Measurements from ENCODE around the gene KIF5A. TPM values are rescaled to one million over a fixed set of nuclear protein-coding genes. Genes with fewer than 3 reads are reported as not detected.
"Not testable (repeated sequence)": the region's sequence is repeated elsewhere in the genome, so short reads cannot be mapped to it uniquely, and the experiment has no call there.

KIF5A gene
- total and polyA plus RNA-seq, 2 of the 13 experiments (the other 11 are each of a cell fraction or from before 2014, with no cell fraction given) = 1.6 to 11.9 TPM

- no peak overlapping the region for H3K27ac ChIP-seq (ENCODE audit: extremely low read length, insufficient read depth, low read length)
- H3K79me2 ChIP-seq (ENCODE audit: insufficient read depth, low read length) = peaks cover 24% of the 10 kb centered on the region
- H3K4me3 ChIP-seq (replicated peaks in 1 of 3; ENCODE audit: insufficient read depth in 1 of 3, low read depth in 2 of 3, low read length in 3 of 3) = no peak overlapping the region
- peaks cover 31% of the 10 kb centered on the region for H3K4me1 ChIP-seq (ENCODE audit: insufficient read depth, low read length)
- H3K9me3 ChIP-seq (ENCODE audit: low read length) = no peaks in the 10 kb centered on the region
- POLR2A ChIA-PET = interaction anchor here (0.7 to 7.8 kb wide), 10 partner anchors 11 to 115 kb away, joined by 3 to 90 read pairs (median 4); partner anchors contain the start of genes B4GALNT1, DCTN2, INHBC and INHBE
- H3K27me3 ChIP-seq (ENCODE audit: control insufficient read depth in 1 of 2, insufficient read depth in 2 of 2, low read length in 2 of 2) = no peaks in the 10 kb centered on the region; a peak in 1 of 5 replicates
- no peak for TF ChIP-seq IRX3 (CRISPR knock-in tag; IDR thresholded peaks at IDR 0.05; ENCODE audit: borderline replicate concordance, low read depth)
- no peak for TF ChIP-seq ZBTB21 (CRISPR knock-in tag; IDR thresholded peaks at IDR 0.05)
- TF ChIP-seq POLR2G (IDR thresholded peaks at IDR 0.05; ENCODE audit: low read depth, low read length) = peak; percentile 13; the same call in 1 of the 2 replicates
- TF ChIP-seq RBFOX2 (IDR thresholded peaks at IDR 0.05; ENCODE audit: low read depth, low read length) = peak; percentile 66
- TF ChIP-seq PAF1 (CRISPR knock-in tag; IDR thresholded peaks at IDR 0.05) = peak; percentile 70; the same call in 1 of the 2 replicates
- peak in 1 of 2 experiments; percentile 38; a peak in 2 of 4 replicates for TF ChIP-seq POLR2A (IDR thresholded peaks at IDR 0.05; ENCODE audit: insufficient read depth in 1 of 2, low read depth in 2 of 2, low read length in 2 of 2)
- TF ChIP-seq POLR2AphosphoS5 (IDR thresholded peaks at IDR 0.05; ENCODE audit: low read depth, low read length) = peak; percentile 50
- TF ChIP-seq FOSL2 (CRISPR knock-in tag; IDR thresholded peaks at IDR 0.05) = 0 out of 2 replicates have a peak, but pooled peaks have one; percentile 9
- TF ChIP-seq MIER2 (CRISPR knock-in tag; IDR thresholded peaks at IDR 0.05) = no peak
- 88% methylated on average over 1 of the region's 1 CpG for WGBS (ENCODE audit: low lambda C conversion rate)
- H4K20me1 ChIP-seq (ENCODE audit: insufficient read depth, low read length) = peaks cover 35% of the 10 kb centered on the region
- no TSS peak for BruUV-seq (replicated peaks)
- DNase-seq (ENCODE audit: low spot score) = no peak
- intact Hi-C loops (cut with micrococcal nuclease; ENCODE audit: unreplicated experiment) (no loop called here), in situ Hi-C loops (cut with HindIII; ENCODE audit: extremely low pct_ligation_motif_present, low pct_unique_long_range_greater_than_20kb) (no loop called here)
- no peak for ATAC-seq
- peaks cover 22 to 52% of the 10 kb centered on the region in 2 experiments for H3K36me3 ChIP-seq (replicated peaks in 1 of 2; ENCODE audit: control insufficient read depth in 1 of 2, insufficient read depth in 2 of 2, low read length in 2 of 2)
- FAIRE-seq = no peak
- CTCF ChIA-PET (ENCODE audit: low intra/inter-chr PET ratio, low total read pairs) = no interaction called here
- no peak overlapping the region for H3K9ac ChIP-seq (ENCODE audit: insufficient read depth, low read depth, low read length)
- H3K4me2 ChIP-seq (ENCODE audit: low read depth, low read length) = no peak overlapping the region
- no peak overlapping the region for H2AFZ ChIP-seq (ENCODE audit: low read length)
These were observed 32.7 kb upstream of the KIF5A start for GRCh38 chr12:57517187-57517586.

GRCh38 chr12:57517718-57518117, 32.1 kb upstream of the KIF5A start:
- H3K27me3 ChIP-seq (ENCODE audit: control insufficient read depth in 1 of 2, insufficient read depth in 2 of 2, low read length in 2 of 2); BruUV-seq (replicated peaks); FAIRE-seq; H3K9me3 ChIP-seq (ENCODE audit: low read length); ATAC-seq; in situ Hi-C loops (cut with HindIII; ENCODE audit: extremely low pct_ligation_motif_present, low pct_unique_long_range_greater_than_20kb); CTCF ChIA-PET (ENCODE audit: low intra/inter-chr PET ratio, low total read pairs); H3K27ac ChIP-seq (ENCODE audit: extremely low read length, insufficient read depth, low read length); H3K4me3 ChIP-seq (replicated peaks in 1 of 3; ENCODE audit: insufficient read depth in 1 of 3, low read depth in 2 of 3, low read length in 3 of 3); H2AFZ ChIP-seq (ENCODE audit: low read length); DNase-seq (ENCODE audit: low spot score); intact Hi-C loops (cut with micrococcal nuclease; ENCODE audit: unreplicated experiment): not testable (repeated sequence)
- peaks cover 35% of the 10 kb centered on the region for H4K20me1 ChIP-seq (ENCODE audit: insufficient read depth, low read length)
- H3K79me2 ChIP-seq (ENCODE audit: insufficient read depth, low read length) = peaks cover 24% of the 10 kb centered on the region
- peak overlapping the region; percentile 85; the same call in 1 of the 2 replicates for H3K4me2 ChIP-seq (ENCODE audit: low read depth, low read length)
- WGBS (ENCODE audit: low lambda C conversion rate) = 93% methylated on average over 10 of the region's 10 CpGs
- H3K9ac ChIP-seq (ENCODE audit: insufficient read depth, low read depth, low read length) = peak overlapping the region; percentile 100; the same call in 1 of the 2 replicates
- peaks cover 20 to 46% of the 10 kb centered on the region in 2 experiments for H3K36me3 ChIP-seq (replicated peaks in 1 of 2; ENCODE audit: control insufficient read depth in 1 of 2, insufficient read depth in 2 of 2, low read length in 2 of 2)
- POLR2A ChIA-PET = interaction anchor here (1.0 to 7.8 kb wide), 9 partner anchors 14 to 83 kb away, joined by 3 to 90 read pairs (median 4); partner anchors contain the start of genes DCTN2, INHBC and PIP4K2C
- H3K4me1 ChIP-seq (ENCODE audit: insufficient read depth, low read length) = peaks cover 31% of the 10 kb centered on the region
- TF ChIP-seq POLR2G (IDR thresholded peaks at IDR 0.05; ENCODE audit: low read depth, low read length) (peak; percentile 21; the same call in 1 of the 2 replicates), RBFOX2 (IDR thresholded peaks at IDR 0.05; ENCODE audit: low read depth, low read length) (peak; percentile 63)
